ENCODE measurements around the gene CLRN1.
A peak's percentile ranks its signal among the peaks of the same experiment; 100 is the strongest.

The CLRN1 gene

DNA sequence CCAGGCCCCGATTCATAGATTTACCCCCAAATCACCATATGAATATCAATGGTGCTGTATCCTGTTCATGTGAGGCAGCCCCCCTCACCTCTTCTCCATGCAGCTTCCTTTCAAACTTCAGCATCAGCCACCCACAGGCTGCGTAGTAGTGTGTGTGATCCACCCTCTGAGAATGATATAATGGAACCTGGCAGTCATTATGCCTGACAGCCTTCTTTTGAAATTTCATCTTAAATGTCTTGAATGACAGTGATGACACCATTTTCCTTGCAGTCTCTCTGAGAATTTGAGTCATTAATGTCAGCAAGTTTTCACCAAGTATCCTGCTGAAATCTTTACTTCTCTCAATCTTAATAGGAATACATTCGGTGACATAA lies 3.5 kb upstream of the CLRN1 start:
- no peak for DNase-seq (ENCODE audit: low read depth)

DNA sequence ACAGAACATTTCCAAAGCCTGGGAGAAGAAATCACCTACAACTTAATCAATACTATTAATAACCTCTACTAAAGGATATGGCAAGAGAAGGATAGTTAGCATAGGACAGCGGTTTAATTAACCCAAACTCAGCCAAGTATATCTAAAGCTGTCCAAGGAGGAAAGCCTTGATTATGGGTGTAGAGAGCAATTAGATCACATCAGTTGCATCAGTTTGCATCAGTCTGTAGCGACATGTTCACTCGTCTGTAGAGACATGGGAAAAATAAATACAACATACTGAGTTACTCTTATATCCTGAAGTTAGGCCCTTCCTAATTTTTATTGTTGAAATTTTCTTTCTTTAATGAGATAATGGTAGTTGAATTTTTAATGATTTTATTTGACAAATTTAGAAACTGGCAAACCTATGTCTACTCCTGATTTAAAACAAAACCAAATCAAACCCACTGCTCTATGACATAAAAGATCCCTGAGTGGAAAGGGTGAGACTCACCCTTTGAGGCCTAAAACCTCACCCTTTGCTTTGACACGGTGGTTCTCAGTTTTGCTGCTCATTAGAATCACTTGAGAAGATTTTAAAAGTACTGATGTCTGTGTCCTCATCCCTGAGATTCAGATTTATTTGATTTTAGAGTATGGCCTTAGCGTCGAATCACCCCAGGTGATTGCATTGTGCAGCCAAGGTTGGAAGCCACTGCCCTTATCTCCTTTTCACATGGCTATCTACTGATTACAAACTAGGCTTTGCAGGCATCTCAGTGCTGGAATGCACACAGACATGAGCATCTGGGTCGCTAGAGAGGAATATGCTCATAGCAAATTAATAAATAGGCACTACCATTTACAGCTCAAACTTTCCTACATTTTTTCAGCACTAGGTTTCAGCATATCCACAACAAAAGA lies 2.8 kb upstream of the CLRN1 start:
- no peak for DNase-seq (ENCODE audit: low read depth)

DNA sequence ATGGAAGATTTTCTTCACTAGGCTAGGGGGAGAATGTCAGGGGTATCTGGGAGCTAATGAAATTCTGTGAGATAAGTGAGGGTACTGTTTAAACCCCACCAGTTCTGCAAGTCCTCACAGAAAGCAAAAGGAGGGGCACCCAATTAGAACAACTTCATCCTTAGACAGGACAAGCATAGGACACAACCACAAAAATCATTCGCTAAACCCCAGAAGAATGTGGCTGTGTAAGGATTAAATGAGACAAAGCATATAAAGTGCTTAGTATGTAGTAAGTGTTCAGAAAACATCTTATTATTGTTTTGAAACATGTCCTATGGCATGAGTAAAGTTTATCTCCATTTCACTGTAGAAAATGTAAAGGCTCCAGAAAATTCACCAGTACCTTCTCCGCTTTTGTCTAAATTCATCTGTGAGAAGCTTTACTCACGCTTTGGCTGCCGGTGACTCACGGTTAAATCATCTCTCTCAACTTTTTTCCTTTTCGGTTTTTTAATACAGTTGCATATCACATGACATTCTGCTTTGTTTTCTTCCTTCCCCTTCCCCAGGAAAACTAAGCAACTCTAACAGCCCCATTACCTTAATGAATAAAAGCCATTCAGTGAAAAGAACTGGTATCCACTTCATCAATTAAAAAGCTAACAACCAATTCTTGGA lies 1.7 kb downstream of the CLRN1 start:
- peak; percentile 39 for DNase-seq (ENCODE audit: low read depth)

DNA sequence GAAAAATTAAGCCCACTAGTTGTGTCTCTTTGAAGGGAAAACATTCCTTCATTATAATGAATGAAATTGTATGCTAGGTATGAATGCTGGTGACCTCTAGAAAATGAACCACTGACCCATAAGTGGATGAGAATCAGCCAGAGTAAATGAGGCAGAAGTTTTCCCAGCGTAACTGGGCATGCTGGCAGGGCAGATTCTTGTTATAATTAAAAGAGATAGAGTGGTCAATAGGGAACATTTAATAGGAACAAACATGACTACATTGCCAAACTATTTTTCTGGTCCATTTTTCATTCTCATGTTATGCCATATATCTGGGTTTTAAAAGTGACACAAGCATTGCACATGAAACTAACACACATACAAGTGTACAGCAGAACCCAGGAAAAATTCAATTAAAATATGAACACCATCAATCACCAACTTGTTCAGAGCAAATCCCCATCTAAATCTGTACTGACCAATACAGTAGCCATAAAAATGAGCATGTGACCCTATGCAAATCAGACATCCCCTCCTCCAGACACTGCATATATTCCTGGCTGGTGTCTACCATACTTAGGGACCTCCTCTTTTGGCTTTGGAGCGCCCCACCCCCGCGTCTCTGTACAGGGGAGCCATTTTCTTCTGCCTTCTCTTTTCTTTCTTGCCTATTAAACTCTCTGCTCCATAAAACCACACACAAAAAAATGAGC lies 4.0 kb downstream of the CLRN1 start:
- no peak for DNase-seq (ENCODE audit: low read depth)

DNA sequence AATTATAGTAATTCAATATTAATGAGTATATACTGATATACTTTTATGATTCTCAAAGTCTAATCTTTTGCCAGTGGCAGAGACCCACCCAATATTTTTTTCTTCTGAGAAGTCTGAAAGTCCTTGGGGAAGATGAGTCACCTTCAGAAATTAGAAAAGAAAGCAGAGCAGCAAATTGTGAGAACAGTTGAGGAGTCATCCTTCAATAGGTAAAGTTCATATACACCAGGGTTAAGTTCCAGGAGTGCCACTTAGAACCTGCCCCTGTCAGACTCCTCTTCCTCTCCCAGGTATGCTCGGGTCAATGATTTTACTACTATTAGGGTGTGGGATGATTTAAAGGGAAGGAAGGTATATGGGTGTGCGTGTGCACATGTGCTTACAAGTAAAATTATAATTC lies 7.1 kb downstream of the CLRN1 start:
- no peak for DNase-seq (ENCODE audit: low read depth)

DNA sequence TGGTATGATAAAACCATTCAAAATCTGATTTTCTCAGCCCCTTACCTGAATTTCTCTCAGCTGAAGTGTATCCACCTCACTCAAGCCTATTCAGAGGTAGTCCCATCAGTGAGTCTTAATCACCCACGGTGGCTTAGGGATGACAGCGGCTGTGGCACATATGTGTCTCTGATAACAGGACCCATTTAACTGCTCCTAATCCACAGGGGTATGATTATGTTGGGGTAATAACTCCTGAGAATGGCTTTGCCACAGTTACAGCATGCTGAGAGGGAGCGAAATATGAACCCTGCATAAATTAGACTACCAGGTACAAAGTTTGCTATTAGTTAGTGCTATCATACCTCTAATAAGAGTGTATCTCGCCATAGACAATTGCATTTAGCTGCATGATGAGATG lies 10.6 kb downstream of the CLRN1 start:
- no peak for DNase-seq (ENCODE audit: low read depth)

DNA sequence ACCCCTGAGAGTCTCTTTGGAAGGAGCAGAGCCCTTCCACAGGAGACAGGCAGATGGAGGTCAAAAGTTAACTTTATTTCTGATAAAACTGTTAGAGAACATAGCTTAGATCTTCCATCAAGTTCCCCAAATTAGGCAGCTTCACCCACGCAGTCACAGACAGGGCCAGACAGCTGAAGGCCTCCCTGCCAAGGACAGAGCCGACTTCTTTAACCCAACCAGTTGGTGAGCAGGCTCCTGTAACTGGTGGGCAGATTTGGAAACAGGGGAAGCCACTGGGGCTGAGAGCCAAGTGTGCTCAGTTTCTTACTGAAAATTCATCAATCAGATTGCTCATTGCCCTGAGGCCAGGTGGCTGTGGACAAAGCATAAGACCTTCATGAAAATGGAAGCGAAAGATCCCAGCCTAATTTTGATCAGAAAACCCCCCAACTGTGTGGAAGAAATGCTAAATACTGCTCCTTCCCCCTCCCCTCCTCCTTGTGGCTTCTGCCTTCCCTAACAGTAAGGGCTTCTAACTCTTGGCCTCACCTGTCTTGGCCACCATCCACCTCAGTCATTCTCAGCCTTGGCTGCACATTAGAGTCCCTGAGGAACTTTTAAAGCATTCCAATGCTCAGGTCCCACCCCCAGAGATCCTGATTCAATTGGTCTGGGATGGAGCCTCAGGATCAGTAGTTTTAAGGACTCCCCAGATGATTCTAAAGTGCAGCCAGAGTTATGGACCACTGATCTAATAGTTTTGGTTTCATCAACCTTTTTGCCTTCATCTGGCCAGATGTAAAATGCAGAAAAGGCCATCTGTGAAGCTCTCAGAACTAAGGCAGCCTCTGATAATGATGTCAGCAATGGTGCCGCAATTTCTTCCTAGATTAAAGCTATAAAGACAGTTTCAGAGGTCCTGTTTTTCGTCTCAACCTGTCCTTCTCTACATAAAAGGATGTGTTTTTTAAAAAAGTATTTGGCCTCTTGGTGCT lies 11.5 kb downstream of the CLRN1 start:
- no peak for DNase-seq (ENCODE audit: low read depth)

DNA sequence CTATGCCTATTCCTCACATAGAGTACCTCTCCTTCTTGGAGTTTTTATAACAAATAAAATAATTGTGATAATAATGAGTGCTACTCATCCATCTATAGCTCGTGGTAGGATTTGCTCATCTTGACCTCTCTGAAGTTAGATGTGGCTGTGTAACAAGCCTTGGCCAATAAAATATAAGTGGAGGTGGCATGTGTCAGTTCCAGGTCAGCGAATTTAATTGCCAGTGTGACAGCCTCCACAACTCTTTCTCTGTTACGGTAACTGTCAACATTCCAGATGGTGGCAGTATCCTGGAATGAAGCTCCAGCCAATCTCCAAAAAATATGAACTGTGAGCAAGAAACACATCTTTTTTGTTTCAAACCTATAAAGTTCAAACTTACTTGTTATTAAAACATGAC lies 13.8 kb downstream of the CLRN1 start:
- no peak for DNase-seq (ENCODE audit: low read depth)

DNA sequence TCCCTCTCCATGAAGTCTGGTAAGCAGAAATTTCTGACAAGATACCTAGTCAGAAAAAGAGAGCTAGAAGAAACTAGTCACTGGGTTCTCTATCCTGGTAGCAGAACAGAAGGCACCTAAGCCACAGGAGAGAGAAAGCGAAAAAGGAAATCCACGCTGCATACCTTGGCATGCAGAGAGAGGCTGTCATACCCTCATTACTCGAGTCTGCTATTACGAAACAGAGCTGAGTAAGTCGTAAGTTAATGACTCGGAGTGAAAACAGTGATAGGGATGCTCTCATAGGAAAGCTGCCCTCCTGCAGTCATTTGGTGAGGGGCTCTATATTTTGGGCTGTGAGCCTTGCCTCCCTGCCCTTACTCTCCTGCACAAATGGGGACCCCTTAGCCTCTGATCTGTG lies 16.2 kb downstream of the CLRN1 start:
- no peak for DNase-seq (ENCODE audit: low read depth)

DNA sequence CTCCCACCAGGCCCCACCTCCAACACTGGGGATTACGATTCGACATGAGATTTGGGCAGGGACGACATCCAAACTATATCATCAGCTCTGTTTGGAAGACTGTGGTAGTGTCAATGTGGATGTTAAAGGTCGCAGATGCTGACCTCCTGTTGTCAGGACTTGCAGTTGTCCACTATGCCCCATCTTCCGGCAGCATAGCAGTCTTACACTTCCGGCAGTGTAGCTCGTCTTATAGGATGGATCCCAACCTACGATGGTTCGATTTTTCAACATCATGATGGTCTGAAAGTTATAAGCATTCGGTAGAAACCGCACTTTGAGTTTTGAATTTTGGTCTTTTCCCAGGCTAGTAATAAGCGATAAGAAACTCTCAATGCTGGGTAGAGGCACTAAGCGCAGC lies 20.6 kb downstream of the CLRN1 start:
- DNase-seq (ENCODE audit: low read depth), result no peak

DNA sequence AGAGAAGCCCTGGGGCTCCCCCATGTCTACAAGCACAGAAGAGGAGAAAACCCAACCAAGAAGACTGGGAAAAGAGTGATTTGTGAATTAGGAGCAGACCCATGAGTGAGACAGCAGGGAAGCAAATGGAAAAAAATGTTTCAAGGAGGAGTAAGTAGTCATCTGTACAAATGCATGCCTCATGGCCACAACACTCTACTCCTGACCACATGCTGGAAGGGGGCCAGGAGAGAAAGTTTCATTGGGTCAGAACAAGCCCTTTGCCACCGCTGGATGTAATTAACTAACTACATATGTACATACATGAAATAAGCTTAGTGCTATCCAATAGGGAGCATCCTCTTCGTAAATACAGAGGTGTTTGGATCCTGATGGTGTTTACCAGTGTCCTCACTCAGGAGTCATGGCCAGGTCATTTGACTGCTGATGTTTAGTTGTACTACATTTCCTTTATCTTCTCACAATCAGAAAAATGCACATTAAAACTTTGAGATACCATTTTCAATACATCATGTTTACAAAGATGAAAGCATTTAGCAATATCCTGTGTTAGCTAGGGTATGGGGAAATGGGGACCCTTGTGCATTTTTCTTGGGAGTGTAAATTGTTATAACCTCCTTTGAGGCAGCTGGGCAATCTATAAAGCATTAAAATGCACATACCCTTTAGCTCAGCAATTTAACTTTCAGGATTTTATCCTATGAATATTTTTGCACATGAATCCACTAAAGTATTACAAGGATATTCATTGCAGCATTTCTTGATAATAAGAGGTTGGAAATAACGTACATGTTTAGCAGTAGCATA lies 27.1 kb downstream of the CLRN1 start:
- no peak for DNase-seq (ENCODE audit: low read depth)

DNA sequence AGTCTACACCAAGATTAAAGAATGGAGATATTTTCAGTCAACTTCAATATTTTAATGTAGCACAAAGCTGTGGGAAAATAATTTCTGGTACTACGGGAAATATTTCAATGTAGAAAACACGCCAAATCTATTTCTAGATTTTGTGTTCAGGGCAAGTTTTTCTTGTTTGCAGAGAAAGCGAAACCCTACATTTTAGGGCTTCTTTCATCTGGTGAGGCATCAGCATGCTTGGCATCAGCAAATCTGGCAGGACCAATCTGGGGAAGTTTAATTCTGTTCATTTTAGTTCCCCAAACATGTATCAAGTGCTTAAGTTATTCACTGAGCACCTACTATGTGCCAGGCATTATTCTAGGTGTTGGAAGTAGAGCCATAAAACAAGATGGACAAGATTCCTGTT lies 30.3 kb downstream of the CLRN1 start:
- DNase-seq (ENCODE audit: low read depth), result no peak

DNA sequence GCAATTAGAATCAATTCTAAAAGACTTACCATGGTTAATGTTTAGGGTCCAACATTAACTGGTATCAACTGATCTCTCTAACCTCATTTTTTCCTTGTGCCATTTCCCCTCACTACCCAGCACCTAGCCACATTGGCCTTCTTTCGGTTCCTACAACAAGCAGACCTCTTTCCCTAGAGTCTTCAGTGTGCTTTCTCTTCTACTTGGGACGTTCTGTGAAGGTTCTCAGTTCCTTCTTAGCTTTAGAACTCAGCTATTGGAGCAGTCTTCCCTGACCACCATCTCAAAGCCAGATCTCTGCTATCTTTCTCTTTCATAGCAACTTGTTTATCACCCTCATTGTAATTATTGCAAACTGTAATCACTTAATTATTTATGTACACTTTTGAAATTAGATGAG lies 35.8 kb downstream of the CLRN1 start:
- no peak for DNase-seq (ENCODE audit: low read depth)

DNA sequence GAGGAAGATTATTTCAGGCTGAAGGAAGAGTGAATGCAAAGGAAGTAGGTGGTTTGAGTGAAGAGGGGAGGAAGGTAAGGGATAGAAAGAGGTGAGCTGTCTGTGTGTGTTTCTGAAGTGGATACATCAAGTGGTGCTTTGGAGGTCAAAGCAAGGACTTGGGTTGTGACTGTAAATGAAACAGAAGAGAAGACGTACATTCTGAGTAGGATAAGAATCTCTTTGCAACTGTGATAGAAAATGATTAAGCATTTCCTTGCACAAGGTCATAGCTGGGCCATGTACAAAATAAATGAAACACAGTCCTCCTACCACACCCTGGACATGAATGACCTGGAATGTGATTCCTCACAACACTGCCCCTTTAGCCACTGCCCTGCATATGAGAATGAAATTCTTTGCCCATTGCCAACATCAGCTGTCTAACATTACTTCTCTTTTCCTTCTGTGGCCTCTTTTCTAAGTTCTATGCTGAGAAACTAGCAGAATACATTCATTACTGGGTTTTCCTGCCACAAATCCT lies 39.0 kb downstream of the CLRN1 start:
- no peak for DNase-seq (ENCODE audit: low read depth)

DNA sequence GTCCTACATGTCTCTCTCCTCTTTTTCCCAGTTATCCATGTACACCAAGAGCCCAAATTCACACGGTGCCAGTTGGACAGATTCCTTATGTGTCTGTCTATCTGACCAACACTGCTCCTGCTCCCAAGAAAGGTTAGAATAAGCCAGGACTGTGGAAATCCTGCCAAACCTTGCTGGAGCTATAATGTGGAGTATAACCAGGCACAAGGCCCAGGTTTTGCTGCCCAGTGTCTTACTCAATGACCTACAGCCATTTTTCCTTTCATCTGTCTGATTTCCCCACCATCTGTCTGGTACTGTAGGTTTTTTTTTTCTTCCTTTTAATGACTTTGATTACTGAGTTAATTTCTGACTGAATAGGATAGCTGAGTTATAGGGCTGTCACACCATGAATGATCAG lies 40.8 kb downstream of the CLRN1 start:
- no peak for DNase-seq (ENCODE audit: low read depth)

DNA sequence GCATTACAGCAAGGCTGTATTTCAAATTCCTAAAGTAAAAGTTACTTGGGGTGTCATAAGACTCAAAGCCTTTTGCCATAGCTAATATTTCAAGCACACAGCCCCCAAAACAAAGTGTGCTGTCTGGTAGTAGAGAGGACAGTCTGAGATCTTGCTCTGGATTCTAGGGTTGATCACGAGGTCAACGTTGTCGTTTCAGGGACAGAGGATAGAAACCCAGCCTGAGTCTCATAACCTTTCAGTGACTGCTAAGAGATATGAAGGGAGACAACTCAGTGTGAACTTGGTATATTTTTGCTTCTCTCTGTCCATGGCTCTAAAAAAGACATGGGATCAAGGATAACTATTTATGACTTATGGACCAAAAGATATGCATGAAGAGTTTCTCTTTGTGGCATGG lies 41.7 kb downstream of the CLRN1 start:
- DNase-seq (ENCODE audit: low read depth), result no peak

DNA sequence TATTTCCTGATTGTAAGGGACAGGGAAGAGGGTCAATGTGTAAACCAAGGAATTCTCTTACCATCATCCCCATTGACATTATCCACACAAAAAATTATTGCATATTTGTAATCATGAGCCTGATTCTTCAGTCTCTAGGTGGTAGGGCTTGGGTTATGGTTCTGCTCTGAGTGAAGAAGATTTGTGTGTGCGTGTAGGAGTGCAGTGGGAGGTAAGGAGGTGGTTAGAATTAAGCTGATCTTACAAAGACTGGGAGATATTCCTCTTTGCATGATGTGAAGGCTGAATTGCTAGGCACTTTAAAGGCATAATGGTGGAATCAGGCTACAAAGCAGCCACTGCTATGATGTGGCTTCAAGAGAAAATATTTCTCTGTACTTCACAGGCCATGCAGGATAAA lies 44.3 kb downstream of the CLRN1 start:
- no peak for DNase-seq (ENCODE audit: low read depth)

DNA sequence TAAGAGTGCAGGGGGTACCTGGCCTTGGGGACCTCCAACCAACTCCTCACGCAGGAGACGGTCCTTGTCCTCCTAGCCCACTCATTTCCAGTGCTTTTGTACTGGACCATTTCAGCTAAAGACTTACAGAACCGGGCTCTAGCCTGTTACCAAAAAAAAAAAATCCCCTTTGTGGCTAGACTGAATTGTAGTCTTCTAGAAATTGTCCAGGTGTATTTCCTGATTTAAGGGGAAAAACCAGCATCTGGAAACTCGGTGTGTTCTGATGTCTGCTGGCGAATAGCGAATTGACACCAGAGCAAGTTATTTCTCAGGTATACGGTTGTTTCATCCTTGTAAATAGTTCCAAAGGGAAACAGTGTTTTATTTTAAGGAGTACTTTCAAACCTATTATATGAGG lies 46.2 kb downstream of the CLRN1 start:
- no peak for DNase-seq (ENCODE audit: low read depth)

DNA sequence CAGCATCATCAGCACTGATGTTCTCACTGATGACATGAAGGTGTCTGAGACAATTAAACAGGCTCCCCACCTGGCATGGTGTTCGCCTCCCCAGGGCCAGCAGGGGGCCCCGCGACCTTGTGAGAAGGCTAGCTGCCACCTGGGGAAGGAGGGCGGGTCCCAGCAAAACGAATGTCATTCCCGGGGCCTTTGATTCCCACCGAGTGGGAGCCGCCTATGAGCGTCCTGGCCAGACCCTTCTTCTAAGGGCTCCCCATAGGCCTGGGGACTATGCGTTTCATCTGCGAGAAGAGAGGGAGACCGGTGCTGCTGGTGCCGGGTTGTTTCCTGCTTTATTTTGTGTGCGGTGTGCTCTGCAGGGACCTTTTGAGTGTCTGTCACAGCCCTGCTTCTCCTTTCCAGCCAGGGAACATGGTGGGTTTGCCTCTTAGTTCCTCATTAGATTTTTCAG lies 46.8 kb downstream of the CLRN1 start:
- DNase-seq (ENCODE audit: low read depth), result no peak

DNA sequence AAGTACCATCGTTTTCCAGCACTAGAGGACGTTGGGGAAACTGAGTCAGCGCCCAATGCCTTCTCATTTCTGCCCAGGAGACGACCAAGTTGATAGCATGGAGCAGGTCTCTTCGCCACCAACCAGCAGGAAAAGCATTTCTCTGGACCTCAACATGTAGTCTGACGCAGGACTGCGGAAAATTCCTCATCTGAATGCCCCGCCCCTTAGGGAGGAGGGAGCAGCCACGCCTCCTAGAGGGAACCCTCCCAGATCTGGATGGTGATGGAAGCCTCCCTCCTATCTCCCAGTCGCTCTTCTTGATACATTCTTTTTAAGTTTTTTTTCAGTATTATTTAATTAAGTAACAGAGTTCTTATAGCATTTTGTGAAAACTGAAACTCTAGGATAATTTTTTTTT lies 49.9 kb downstream of the CLRN1 start:
- DNase-seq (ENCODE audit: low read depth), result no peak

DNA sequence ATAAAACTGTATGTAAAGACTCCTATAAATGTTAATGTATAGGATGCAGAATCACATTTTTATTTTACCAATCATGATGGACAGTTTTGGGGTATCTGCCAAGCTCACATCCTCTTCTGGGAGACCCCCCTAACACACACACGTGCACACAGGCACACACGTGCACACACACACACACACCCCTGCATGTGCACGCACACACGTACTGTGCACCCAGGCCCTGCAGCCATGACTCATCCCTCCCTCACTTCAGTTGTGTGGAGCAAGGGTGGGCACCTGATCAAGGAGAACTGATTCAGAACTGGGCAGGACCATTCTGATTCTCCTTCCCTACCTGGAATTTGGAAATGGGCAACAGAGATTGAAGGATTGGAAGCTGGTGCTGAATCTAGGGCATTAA lies 51.3 kb downstream of the CLRN1 start:
- no peak for DNase-seq (ENCODE audit: low read depth)

Measured in HS-27A (cell line).